Activated CD8-positive, alpha-beta memory T cell treated with anti-CD3 and anti-CD28 coated beads for 24 hours (primary cell): ENCODE data around the gene SH3BP1.
"Not testable (repeated sequence)": the region's sequence is repeated elsewhere in the genome, so short reads cannot be mapped to it uniquely, and the experiment has no call there.

Source experiments
- DNase-seq: peaks from one replicate; pipeline ENCODE4 v3.0.0-alpha.2; 2020

Gene SH3BP1

DNA sequence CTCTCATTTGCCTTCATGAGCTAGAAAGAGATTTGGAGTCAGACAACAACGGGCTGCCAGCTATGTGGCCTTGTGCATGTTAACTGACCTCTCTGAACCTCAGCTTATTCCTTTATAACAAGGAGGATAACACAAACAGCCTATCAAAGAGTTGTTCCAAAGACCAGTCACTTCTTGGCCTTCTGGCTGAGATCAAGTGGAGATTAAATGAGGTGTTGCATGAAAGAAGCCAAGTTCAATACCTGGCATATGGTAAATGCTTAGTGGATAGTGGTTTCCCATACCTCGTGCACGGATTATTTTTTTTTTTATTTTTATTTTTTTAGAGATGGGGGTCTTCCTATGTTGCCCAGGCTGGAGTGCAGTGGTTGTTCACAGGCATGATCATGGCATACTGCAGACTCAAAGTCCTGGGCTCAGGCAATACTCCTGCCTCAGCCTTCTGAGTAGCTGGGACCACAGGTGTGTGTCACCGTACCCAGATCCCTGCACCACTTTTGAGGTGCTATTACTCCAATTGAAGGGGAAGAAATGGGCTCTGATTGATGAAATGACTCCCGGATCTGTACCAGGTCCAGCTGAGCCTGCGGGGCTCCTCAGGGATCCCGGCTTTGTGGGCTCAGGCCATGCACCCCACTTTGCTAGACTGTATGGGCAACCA is 40.9 kb downstream of the SH3BP1 start:
- no peak for DNase-seq

DNA sequence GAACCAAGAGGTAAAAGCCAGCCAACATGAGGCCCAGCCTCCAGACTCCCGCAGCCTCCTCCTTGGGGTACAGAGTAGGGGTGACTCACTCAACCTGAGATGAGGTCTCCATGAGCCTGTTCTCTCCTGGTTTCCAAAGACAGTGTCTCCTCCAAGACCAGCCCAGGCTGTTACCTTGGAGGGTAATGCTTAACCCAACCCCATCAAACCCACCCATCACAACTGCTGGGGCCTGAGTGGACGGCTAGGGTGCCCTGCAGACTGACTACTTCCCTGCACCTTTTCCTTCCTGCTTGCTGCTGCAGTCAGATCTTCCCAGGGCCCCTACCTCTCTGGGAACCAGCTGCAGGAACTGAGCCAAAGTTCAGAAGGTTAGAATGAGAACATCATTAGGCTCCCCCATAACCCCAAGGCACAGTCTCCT is 41.5 kb downstream of the SH3BP1 start:
- DNase-seq = no peak

- DNase-seq = peak; percentile 88
These were observed 42.1 kb downstream of the SH3BP1 start for GRCh38 chr22:37681556-37682049.

- no peak for DNase-seq
These were observed 45.5 kb downstream of the SH3BP1 start for GRCh38 chr22:37684803-37685615.

DNA sequence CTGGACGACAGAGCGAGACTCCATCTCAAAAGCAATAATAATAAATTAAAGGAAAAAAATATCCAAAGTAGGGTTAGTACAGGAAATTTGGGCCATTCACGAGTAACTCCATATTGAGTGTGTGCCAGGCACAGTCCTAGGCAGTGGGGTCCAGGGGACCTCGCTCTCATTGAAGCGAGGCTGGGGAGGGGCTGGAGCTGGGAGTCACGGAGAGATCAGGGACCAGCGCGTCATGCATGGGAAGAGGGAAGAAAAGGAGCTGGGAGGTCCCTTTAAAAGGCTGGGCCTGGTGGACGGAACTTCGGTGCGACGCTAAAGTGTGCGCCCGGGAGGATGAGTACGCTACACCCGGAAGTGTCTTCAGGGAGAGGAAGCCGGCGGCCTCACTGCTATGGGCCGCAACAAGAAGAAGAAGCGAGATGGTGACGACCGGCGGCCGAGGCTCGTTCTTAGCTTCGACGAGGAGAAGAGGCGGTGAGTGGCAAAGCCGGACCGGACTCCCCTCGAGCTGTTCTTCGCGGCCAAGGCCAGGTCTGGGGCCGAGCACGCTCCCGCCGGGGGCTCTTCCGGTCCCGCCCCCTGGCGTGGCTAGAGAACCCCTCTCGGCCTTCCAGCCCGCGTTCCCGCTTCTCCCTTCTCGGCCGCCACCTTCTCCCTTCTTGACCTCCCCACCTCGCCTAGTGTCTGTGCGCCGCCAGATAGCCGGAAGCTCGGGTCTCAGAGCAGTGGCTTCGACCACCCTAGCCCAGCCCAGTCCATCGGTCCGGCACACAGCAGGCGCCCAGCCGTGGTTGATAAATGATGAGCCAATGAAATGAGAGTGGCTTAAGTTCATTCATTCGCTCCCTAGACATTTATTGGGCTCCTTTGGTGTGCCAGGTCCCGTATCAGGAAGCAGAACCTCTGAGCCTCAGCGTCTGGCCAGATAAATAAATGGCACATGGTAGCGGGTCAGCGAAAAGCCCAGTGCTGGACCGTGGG is 46.8 kb downstream of the SH3BP1 start, which contains the start of gene NOL12:
Gene NOL12 (plus strand): TSS at position 342 of the 981 bp plus-strand sequence. CDS start 50 bp downstream, at position 392.
- peak; percentile 92 for DNase-seq

GRCh38 chr22:37690407-37690806 is 50.9 kb downstream of the SH3BP1 start:
- DNase-seq = no peak

DNA sequence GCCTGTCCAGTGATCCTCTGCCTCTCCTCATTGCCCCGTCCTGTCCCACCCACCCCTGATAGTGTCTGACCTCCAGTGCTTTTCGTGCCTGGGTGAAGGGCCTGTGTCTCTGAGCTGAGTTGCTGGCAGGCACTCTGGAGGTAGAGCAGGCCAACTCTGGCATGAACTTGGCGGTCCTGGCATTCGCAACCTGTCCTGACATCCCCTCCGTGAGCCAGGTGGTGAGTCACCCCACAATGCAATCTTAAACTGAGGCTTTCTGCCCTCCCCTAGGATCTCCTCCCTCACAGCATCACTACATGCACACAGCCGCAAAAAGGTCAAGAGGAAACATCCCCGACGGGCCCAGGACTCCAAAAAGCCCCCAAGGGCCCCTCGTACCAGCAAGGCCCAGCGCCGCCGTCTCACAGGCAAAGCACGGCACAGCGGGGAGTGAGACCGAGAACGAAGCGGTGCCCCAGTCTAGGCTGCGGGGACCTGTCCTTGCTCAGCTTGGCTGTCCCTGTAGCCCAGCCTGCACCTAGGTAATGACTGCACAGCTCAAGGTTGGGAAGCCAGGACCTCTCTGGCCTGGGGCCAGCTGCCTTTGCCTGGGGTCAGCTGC is 51.5 kb downstream of the SH3BP1 start:
- DNase-seq = no peak

DNA sequence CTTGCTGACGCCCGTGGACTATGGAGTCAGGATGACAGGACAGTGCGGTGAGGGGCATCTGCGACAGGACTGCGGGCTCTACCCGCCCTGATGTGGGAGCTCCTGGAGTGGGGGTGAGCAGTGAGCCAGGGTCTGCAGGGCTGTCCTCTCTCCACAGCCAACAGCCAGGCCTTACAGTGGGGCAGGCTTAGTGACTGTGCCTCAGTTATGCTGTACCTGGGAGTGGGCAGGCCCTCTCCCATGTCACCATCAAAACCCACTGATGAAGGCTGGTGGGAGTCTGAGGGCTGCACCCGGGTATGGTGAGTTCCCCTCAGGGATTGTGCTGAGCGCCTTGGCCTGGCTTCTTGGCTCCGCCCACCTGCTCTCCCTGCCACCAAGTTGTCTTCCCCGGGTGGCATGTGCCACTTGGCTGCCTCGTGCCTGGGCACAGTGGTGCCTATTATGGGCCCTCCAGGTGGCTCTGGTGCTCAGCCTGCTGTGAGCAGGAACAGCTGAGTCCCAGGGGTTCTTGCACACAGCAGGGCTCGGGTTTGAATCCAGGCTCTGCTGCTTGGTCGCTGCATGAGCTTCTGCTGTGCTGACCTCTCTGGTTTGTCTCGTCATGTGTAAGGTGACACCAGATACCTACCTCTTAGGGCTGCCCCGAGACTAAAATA is 53.3 kb downstream of the SH3BP1 start:
- no peak for DNase-seq

DNA sequence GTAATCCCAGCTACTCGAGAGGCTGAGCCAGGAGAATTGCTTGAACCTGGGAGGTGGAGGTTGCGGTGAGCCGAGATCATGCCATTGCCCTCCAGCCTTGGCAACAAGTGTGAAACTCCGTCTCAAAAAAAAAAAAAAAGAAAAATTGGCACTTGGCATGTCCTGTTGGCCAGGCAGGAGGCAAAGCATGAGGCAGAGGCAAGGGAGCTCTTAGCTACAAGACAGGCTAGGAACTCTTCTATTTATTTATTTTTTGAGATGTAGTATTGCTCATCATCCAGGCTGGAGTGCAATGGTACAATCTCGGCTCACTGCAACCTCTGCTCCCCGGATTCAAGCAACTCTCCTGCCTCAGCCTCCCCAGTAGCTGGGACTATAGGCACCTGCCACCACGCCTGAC is 54.7 kb downstream of the SH3BP1 start:
- not testable (repeated sequence) for DNase-seq

DNA sequence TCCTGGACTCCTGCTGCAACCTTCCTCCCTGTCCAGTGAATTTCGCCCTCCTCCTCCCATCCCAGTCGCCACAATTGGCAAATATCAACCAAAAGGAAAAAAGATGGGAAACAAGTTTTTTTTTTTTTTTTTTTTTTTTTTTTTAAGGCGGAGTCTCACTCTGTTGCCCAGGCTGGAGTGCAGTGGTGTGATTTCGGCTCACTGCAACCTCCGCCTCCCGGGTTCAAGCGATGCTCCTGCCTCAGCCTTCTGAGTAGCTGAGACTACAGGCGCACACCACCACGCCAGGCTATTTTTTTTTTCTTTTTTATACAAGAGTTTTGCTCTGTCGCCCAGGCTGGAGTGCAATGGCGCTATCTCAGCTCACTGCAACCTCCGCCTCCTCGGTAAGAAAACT is 56.8 kb downstream of the SH3BP1 start:
- DNase-seq = not testable (repeated sequence)

- peak; percentile 90 for DNase-seq
These were observed 57.4 kb downstream of the SH3BP1 start, which contains the start of gene TRIOBP for GRCh38 chr22:37696657-37697537. Gene TRIOBP, plus strand, starts transcription at chr22:37697048. Its CDS starts 4,318 bp downstream, at chr22:37701366.

GRCh38 chr22:37697538-37697835 is 58.0 kb downstream of the SH3BP1 start:
- no peak for DNase-seq

DNA sequence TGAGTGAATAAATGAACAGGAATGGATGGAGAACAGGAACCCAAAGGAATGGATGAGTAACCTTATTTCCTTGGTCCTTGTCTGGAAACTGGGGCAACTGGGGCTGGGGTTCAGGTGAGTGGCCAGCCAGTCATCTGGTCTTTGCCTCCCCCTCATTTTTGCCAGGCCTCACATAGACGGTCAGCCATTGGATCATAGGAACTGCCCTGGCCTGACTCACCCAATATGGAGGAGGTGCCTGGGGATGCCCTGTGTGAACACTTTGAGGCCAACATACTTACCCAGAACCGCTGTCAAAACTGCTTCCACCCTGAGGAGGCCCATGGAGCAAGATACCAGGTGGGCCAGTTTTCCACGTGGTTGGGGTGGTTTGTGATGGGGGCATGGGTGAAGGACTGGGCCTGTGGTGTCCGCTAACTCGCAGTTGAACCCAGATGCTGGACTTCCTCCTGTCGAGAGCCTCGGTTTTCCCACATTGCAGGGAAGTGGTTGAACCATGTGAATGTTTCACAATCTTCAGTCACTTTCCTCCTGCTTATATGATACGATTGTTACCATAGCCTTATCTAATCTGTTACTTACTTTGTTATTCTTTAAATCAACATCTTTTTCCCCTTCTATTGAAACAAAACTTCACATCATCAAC is 61.8 kb downstream of the SH3BP1 start:
- no peak for DNase-seq

DNA sequence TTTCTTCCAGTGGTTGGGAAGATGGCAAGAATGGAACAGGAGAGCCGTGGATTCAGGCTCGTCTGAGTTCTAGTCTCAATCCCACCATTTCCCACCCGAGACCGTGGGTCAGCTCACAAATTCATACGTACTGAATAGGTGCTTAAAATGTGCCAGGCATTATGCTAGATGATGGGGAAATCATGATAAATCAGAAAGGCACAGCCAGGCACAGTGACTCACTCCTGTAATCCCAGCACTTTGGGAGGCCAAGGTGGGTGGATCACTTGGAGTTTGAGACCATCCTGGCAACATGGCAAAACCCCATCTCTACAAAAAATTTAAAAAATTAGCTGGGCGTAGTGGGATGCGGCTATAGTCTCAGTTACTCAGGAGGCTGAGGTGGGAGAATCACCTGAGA is 64.4 kb downstream of the SH3BP1 start:
- DNase-seq = no peak

GRCh38 chr22:37704645-37705044 is 65.2 kb downstream of the SH3BP1 start:
- no peak for DNase-seq

- DNase-seq = no peak
These were observed 65.7 kb downstream of the SH3BP1 start for GRCh38 chr22:37705205-37705604.
